Fibroblast of pulmonary artery (primary cell): ENCODE results near the gene ITSN1.

Source experiments
- DNase-seq: peaks from one replicate; pipeline ENCODE4 v3.0.0-alpha.2; 2010; ENCODE audit warnings: low read depth
- H3K4me3 ChIP-seq: replicated peaks from 2 replicates; pipeline ENCODE4 v1.5.1; 2011; ENCODE audit warnings: low read depth, mild to moderate bottlenecking, control low read depth, low read length, moderate library complexity
- TF ChIP-seq, protein P1 (sequence below): IDR thresholded peaks from 2 replicates; pipeline ENCODE4 v1.5.1; 2011; ENCODE audit warnings: mild to moderate bottlenecking, control low read depth, low read length, inconsistent platforms; ENCODE audit errors: missing control alignments

ITSN1 gene

DNA sequence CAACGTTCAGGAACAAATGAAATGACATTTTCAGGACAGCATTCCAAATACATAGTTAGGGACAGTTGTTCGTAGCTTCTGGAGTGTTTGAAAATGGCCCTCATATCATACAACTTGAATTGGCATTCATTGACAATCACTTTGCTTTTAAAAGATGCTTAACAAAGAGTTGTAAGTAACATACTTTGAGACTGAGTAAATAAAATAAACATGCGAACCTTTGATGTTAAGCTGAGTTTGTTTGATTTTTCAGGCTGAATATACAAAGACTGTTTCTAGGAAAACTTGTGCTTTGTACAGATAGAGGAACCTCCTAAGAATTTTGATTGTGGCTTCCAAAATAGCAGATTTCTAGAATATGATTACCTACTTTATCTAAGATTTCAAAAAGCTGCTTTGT, 45.3 kb downstream of the ITSN1 start:
- no peak for DNase-seq
- no peak overlapping the region for H3K4me3 ChIP-seq
- TF ChIP-seq, protein P1, sequence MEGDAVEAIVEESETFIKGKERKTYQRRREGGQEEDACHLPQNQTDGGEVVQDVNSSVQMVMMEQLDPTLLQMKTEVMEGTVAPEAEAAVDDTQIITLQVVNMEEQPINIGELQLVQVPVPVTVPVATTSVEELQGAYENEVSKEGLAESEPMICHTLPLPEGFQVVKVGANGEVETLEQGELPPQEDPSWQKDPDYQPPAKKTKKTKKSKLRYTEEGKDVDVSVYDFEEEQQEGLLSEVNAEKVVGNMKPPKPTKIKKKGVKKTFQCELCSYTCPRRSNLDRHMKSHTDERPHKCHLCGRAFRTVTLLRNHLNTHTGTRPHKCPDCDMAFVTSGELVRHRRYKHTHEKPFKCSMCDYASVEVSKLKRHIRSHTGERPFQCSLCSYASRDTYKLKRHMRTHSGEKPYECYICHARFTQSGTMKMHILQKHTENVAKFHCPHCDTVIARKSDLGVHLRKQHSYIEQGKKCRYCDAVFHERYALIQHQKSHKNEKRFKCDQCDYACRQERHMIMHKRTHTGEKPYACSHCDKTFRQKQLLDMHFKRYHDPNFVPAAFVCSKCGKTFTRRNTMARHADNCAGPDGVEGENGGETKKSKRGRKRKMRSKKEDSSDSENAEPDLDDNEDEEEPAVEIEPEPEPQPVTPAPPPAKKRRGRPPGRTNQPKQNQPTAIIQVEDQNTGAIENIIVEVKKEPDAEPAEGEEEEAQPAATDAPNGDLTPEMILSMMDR, result no peak

GRCh38 chr21:33688353-33688752, 46.1 kb downstream of the ITSN1 start:
- H3K4me3 ChIP-seq, result no peak overlapping the region
- TF ChIP-seq, protein P1, result no peak
- no peak for DNase-seq

- TF ChIP-seq, protein P1, result no peak
- no peak overlapping the region for H3K4me3 ChIP-seq
- DNase-seq, result no peak
These were observed 48.6 kb downstream of the ITSN1 start for GRCh38 chr21:33690874-33691273.

- no peak overlapping the region for H3K4me3 ChIP-seq
- TF ChIP-seq, protein P1, result no peak
- DNase-seq, result no peak
These were observed 49.8 kb downstream of the ITSN1 start for GRCh38 chr21:33691945-33692603.

DNA sequence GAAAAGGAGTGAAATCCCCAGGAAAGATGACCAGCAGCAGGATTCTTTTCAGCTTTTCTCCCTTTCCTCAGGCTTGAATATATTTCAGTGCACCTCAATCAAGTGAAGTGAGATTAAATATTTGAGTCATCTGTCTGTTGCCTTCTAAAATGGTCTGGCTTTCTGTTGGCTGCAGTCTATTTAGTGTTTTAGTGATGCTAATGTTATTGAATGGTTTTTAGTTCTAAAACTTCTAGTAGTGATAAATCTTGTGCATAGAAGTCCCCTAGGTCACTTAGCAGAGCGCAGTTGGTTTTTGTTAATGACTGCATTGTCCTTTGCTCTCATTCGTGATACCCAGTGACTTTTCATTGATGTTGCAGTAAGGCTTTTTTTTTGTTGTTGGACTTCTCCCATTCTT, 53.5 kb downstream of the ITSN1 start:
- TF ChIP-seq, protein P1, result no peak
- no peak for DNase-seq

GRCh38 chr21:33696465-33696864, 54.2 kb downstream of the ITSN1 start:
- TF ChIP-seq, protein P1, result no peak
- no peak overlapping the region for H3K4me3 ChIP-seq
- DNase-seq, result no peak

More for the DNA sequence above, 53.5 kb downstream of the ITSN1 start:
- no peak overlapping the region for H3K4me3 ChIP-seq

DNA sequence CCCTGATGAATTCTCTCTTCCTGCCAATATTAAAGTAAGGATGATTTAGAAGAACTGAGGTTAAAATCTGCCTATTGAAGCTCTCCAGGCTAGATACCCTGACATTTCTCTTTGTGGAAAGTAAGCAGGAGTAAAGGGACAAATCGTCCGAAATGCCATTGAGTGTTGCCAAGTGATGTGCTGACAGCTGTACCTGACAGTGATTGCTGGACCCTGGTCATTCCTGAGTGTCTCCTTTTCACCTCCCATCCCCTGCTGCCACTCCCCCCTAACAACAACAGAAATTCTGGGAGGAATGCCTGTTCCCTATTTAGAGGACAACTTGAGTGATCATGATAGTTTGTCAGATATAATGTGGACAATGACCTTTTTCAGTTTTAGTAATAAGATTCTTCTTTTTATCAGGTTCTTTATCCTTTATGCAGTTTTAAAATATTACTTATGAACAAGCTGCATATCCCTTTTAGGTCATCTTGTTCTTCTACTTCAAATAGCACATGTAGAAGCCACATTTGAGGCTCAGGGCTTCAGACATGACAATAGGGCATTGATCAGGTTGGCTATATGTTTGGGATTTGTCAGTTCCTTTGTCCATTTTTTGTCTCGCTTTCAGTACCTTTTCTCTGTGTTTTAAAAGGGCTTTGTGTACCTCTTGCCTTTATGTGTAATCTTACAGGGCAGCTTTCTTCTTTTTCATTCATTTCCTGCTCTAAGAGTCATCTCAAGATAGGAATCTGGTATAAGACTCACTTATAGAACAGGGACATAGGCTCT, 56.0 kb downstream of the ITSN1 start:
- TF ChIP-seq, protein P1, result no peak
- no peak for DNase-seq
- no peak overlapping the region for H3K4me3 ChIP-seq
